ENCODE results near the gene PNLIPRP2. TPM values are rescaled to one million over a fixed set of nuclear protein-coding genes. Genes with fewer than 3 reads are reported as not detected.

PNLIPRP2 gene
- total RNA-seq, 1 experiment from 2014 or later = 0.24 TPM

DNA sequence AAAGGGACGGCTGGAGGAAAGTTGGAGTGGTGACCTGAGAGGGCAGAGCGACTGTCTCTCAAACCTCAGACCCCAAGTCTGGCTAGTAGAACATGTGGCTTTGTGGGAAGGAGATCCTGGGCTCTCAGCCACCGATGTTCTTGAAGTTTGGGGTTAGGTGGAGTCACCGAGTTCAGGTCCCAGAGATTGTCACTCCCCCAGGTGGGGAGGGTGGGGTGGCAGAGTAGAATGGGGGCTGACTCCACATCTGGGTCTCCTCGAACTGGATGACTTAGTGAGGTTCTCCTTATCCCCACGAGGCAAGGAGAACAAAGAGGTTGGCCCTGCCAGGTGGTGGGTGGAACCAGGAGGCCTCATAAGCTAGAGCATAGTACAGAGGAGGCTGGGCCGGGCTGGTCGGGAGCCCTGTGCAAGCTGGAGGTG, 14.7 kb upstream of the PNLIPRP2 start:
- Histone ChIP-seq H3K9ac (ENCODE audit: extremely low read depth, insufficient read length, low read length) (no peak overlapping the region), H2BK15ac (ENCODE audit: low read depth, low read length) (no peak overlapping the region), H2BK20ac (ENCODE audit: low read depth, low read length, poor library complexity, severe bottlenecking) (no peak overlapping the region), H3K27me3 (ENCODE audit: insufficient read depth, low read length) (no peaks in the 10 kb centered on the region; the same call in 1 of the 2 replicates), H2AK5ac (ENCODE audit: insufficient read length, low read length) (no peak overlapping the region), H3K27ac (ENCODE audit: insufficient read length, low read depth, low read length) (no peak overlapping the region), H3K9me3 (ENCODE audit: control insufficient read depth, low read depth, low read length) (no peaks in the 10 kb centered on the region), H3K4me1 (ENCODE audit: insufficient read depth, low read length) (no peaks in the 10 kb centered on the region), H2BK5ac (ENCODE audit: insufficient read length, low read length) (no peak overlapping the region), H3K4me2 (ENCODE audit: insufficient read depth, insufficient read length, low read length) (no peak overlapping the region), H2BK12ac (ENCODE audit: insufficient read length, low read depth, low read length) (no peak overlapping the region), H3K79me2 (ENCODE audit: insufficient read depth, low read length) (no peaks in the 10 kb centered on the region), H4K5ac (ENCODE audit: insufficient read length, low read depth, low read length) (no peak overlapping the region), H3K4ac (ENCODE audit: low read depth, low read length) (no peak overlapping the region), H3K23me2 (ENCODE audit: insufficient read length, low read depth, low read length, poor library complexity, severe bottlenecking) (no peaks in the 10 kb centered on the region), H3T11ph (ENCODE audit: low read length) (no peak overlapping the region), H3K18ac (ENCODE audit: insufficient read length, low read depth, low read length) (no peak overlapping the region), H3K23ac (ENCODE audit: insufficient read length, low read depth, low read length) (no peak overlapping the region), H2AFZ (ENCODE audit: low read length) (no peak overlapping the region), H3K14ac (ENCODE audit: insufficient read depth, low read length) (no peak overlapping the region), H3K56ac (ENCODE audit: insufficient read length, low read depth, low read length) (no peak overlapping the region), H4K20me1 (ENCODE audit: control insufficient read depth, insufficient read depth, insufficient read length) (no peaks in the 10 kb centered on the region), H4K8ac (replicated peaks; ENCODE audit: insufficient read length, low read depth, low read length) (no peak overlapping the region), H3K79me1 (ENCODE audit: insufficient read depth, low read depth, low read length, poor library complexity, severe bottlenecking) (no peaks in the 10 kb centered on the region), H4K91ac (ENCODE audit: insufficient read length, low read depth, low read length) (no peak overlapping the region), H2BK120ac (ENCODE audit: low read depth, low read length, poor library complexity, severe bottlenecking) (no peak overlapping the region)
- TF ChIP-seq CTCF (conservative IDR thresholded peaks at IDR 0.05) = no peak
- Mint-ChIP-seq H3K9me3 (0 out of 5 replicates have a peak, but pooled peaks cover 0 to 3% of the 10 kb centered on the region in 2 experiments), H3K27ac (no peak overlapping the region), H3K36me3 (ENCODE audit: insufficient read depth in 1 of 3, low read depth in 3 of 3) (no peaks in the 10 kb centered on the region), H3K4me3 (no peak overlapping the region), H3K4me1 (peaks cover 0 to 5% of the 10 kb centered on the region in 2 experiments; a peak in 1 of 4 replicates), H3K27me3 (ENCODE audit: low read depth) (peaks cover 27% of the 10 kb centered on the region)
- WGBS (ENCODE audit: extremely low coverage, insufficient read length, low lambda C conversion rate) = no CpG with 5 or more reads among the region's 8 CpGs
- DNase-seq = no peak
